Tibial nerve (tissue), 3 donors: Measurements from ENCODE around the gene ARHGEF17.

Source experiments
- CTCF ChIP-seq, 5 experiments: fragments of 200-600 bp in 3 of 5; fragments of 450-650 bp in 2 of 5; sonication (generic) in 3 of 5; IDR thresholded peaks; one replicate each; pipeline ENCODE4 v1.5.1; 2016 to 2019; ENCODE audit warnings: antibody characterized with exemption in 5 of 5, mild to moderate bottlenecking in 3 of 5, moderate library complexity in 2 of 5
- POLR2A ChIP-seq, 2 donors: fragments of 450-650 bp; IDR thresholded peaks; one replicate each; pipeline ENCODE4 v1.6.1; 2017; ENCODE audit warnings: antibody characterized with exemption in 2 of 2, mild to moderate bottlenecking in 2 of 2, moderate library complexity in 2 of 2

GRCh38 chr11:73382747-73383146, 74.7 kb downstream of the ARHGEF17 start:
- TF ChIP-seq CTCF (IDR thresholded peaks at IDR 0.05) (no peak), POLR2A (IDR thresholded peaks at IDR 0.05) (no peak)
